Suprapubic skin (tissue), 4 donors: ENCODE results near the gene SENP7. TPM values are rescaled to one million over a fixed set of nuclear protein-coding genes. Genes with fewer than 3 reads are reported as not detected.
"Not testable (repeated sequence)": the region's sequence is repeated elsewhere in the genome, so short reads cannot be mapped to it uniquely, and the experiment has no call there.

Source experiments
- DNase-seq, 2 donors: peaks; one replicate each; pipeline ENCODE4 v3.0.0-alpha.2; 2019; ENCODE audit warnings: low spot score in 2 of 2
- H3K27ac ChIP-seq: fragments of 200-600 bp; sonication (generic); one replicate; pipeline ENCODE4 v1.5.1; 2019
- H3K27me3 ChIP-seq: fragments of 200-600 bp; sonication (generic); one replicate; pipeline ENCODE4 v1.5.1; 2019
- H3K36me3 ChIP-seq: fragments of 200-600 bp; sonication (generic); one replicate; pipeline ENCODE4 v1.5.1; 2019
- H3K4me1 ChIP-seq: fragments of 200-600 bp; sonication (generic); one replicate; pipeline ENCODE4 v1.5.1; 2019
- H3K4me3 ChIP-seq: fragments of 200-600 bp; sonication (generic); one replicate; pipeline ENCODE4 v1.5.1; 2019; ENCODE audit warnings: mild to moderate bottlenecking
- H3K9me3 ChIP-seq: fragments of 200-600 bp; sonication (generic); one replicate; pipeline ENCODE4 v1.5.1; 2019
- EP300 ChIP-seq: sonication (generic); formaldehyde crosslinking; IDR thresholded peaks from one replicate; pipeline ENCODE4 v1.6.1; 2017; ENCODE audit warnings: antibody characterized with exemption
- POLR2A ChIP-seq, 2 donors: fragments of 450-650 bp; IDR thresholded peaks; one replicate each; pipeline ENCODE4 v1.6.1; 2017; ENCODE audit warnings: antibody characterized with exemption in 2 of 2, mild to moderate bottlenecking in 2 of 2, moderate library complexity in 2 of 2
- POLR2AphosphoS5 ChIP-seq, 3 donors: sonication (generic); formaldehyde crosslinking; IDR thresholded peaks; one replicate each; pipeline ENCODE4 v1.6.1; 2017; ENCODE audit warnings: antibody characterized with exemption in 3 of 3
- WGBS: methylation state at CpG from one replicate; pipeline ENCODE4 v1.1.5; 2018; 5-methylcytosine and 5-hydroxymethylcytosine counted together
- total RNA-seq, 4 donors: library from RNA; depleted of rRNA; stranded (reverse); fragments of >200 nt; gene quantifications; one replicate each; pipeline ENCODE4 v1.1.0, GENCODE V29; 2016
- TF ChIP-seq, protein P1 (sequence below), 2 donors: fragments of 200-600 bp in 1 of 2; fragments of 450-650 bp in 1 of 2; sonication (generic) in 1 of 2; IDR thresholded peaks; one replicate each; pipeline ENCODE4 v1.5.1; 2016 to 2019; ENCODE audit warnings: antibody characterized with exemption in 2 of 2, mild to moderate bottlenecking in 1 of 2, moderate library complexity in 1 of 2

Gene SENP7, protein sequence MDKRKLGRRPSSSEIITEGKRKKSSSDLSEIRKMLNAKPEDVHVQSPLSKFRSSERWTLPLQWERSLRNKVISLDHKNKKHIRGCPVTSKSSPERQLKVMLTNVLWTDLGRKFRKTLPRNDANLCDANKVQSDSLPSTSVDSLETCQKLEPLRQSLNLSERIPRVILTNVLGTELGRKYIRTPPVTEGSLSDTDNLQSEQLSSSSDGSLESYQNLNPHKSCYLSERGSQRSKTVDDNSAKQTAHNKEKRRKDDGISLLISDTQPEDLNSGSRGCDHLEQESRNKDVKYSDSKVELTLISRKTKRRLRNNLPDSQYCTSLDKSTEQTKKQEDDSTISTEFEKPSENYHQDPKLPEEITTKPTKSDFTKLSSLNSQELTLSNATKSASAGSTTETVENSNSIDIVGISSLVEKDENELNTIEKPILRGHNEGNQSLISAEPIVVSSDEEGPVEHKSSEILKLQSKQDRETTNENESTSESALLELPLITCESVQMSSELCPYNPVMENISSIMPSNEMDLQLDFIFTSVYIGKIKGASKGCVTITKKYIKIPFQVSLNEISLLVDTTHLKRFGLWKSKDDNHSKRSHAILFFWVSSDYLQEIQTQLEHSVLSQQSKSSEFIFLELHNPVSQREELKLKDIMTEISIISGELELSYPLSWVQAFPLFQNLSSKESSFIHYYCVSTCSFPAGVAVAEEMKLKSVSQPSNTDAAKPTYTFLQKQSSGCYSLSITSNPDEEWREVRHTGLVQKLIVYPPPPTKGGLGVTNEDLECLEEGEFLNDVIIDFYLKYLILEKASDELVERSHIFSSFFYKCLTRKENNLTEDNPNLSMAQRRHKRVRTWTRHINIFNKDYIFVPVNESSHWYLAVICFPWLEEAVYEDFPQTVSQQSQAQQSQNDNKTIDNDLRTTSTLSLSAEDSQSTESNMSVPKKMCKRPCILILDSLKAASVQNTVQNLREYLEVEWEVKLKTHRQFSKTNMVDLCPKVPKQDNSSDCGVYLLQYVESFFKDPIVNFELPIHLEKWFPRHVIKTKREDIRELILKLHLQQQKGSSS
- total RNA-seq, result 10 to 100 TPM; 13.3 to 39.4 (median 15.8) TPM

DNA sequence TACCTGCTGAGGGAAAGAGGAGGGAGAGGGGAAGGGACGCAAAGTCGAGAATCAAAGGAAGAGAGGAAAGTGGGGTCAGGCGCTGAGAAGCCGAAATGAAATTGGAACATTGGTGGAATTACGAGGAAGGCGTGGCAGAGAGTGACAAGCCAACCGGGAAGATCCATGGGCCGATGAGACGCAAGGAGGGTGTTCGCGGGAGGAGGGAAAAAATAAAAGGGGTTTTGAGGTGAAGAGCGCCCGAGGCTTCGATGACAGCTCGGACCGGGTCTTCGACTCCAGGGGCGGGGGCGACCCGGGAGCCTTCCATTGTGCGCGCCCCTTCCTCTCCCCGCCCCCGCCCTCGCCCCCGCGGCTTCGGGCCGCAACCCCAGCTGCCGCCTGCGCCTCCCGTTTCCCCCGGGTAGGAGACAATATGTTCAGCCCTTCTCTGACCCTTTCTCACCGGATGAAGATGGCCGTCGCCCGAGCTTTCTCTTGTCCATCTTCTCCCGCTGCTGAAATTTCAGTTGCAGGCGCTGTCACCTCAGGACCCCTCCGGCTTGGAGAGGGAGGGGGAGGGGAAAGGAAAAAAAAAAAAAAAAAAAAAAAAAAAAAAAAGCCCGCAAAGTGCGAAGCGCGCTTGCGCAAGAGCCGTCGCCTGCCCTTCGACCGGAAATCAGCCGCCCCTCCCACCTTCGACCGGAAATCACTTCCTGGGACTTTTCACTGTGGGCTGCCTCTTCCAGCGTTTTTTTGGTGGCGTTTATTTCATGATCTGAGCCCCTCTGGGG lies at the start of gene SENP7:
TSS of gene SENP7 (minus strand) at position 567 of the 773 bp plus-strand sequence. CDS start at position 485, 82 bp downstream.
- no peaks in the 10 kb centered on the region for H3K9me3 ChIP-seq
- peak; percentile 86 to 90 for DNase-seq
- peak within 1 kb of the TSS; percentile 96 for H3K27ac ChIP-seq
- H3K27me3 ChIP-seq, result peaks cover 13% of the 10 kb centered on the region
- no peaks in the 10 kb centered on the region for H3K36me3 ChIP-seq
- peak within 1 kb of the TSS; percentile 89 for H3K4me3 ChIP-seq
- TF ChIP-seq POLR2AphosphoS5 (IDR thresholded peaks at IDR 0.05) (no peak), POLR2A (IDR thresholded peaks at IDR 0.05) (no peak), EP300 (no peak)
- TF ChIP-seq, protein P1, sequence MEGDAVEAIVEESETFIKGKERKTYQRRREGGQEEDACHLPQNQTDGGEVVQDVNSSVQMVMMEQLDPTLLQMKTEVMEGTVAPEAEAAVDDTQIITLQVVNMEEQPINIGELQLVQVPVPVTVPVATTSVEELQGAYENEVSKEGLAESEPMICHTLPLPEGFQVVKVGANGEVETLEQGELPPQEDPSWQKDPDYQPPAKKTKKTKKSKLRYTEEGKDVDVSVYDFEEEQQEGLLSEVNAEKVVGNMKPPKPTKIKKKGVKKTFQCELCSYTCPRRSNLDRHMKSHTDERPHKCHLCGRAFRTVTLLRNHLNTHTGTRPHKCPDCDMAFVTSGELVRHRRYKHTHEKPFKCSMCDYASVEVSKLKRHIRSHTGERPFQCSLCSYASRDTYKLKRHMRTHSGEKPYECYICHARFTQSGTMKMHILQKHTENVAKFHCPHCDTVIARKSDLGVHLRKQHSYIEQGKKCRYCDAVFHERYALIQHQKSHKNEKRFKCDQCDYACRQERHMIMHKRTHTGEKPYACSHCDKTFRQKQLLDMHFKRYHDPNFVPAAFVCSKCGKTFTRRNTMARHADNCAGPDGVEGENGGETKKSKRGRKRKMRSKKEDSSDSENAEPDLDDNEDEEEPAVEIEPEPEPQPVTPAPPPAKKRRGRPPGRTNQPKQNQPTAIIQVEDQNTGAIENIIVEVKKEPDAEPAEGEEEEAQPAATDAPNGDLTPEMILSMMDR (IDR thresholded peaks at IDR 0.05), result no peak
- H3K4me1 ChIP-seq, result peaks cover 12% of the 10 kb centered on the region
- WGBS, result under 1% methylated on average over 53 of the region's 54 CpGs

DNA sequence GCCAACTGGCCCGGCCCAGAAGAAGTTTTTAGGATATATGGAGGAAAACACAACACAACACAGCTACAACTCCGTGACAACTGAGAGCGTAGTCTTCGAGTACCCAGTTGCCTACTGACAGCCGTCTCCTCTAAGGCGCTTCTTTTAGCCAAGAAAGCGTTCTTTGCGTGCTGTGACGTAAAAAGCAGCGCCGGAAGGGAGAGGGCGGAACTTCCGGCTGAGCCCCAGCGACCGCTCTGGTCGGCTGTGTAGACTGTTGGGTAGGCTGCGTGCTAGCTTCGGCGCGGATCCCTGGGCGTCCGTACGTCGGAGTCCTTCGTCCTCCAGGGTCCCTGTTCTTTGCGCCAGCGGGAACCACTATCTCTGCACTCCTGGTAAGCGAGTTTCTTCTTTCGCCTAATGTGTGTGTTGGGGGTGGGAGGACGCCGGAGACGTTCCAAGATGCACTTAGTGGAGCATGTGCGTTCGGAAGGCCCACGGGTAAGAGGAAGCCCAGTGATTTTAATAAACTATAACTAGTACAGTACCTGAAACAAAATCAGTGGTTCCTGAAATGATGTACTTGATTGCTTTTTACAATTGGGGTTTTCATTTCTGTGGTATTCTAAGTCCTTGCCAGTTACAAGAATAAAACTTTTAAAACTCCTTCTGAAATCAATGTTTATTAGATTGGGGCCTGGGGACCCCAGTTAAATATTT lies 48.8 kb upstream of the SENP7 start, which contains the start of gene TRMT10C:
TSS of gene TRMT10C (plus strand) at position 239 of the 699 bp plus-strand sequence. CDS start 2,914 bp downstream, outside the sequence.
- WGBS, result under 1% methylated on average over 34 of the region's 35 CpGs

DNA sequence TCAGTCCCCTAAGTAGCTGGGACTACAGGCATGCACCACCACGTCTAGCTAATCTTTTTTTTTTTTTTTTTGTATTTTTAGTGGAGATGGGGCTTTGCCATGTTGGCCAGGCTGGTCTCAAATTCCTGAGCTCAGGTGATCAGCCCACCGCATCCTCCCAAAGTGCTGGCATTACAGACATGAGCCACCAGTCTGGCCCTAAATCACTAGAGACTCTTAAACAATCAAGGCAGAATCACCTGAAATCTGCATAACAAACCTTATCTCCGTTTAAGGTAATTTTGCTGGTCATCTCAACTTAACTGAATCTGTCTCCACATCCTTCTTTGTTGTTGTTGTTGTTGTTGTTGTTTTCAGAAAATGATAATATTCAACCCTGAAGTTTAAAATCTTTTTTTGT lies 43.1 kb upstream of the SENP7 start:
- H3K27ac ChIP-seq, result no peak overlapping the region
- peaks cover 29% of the 10 kb centered on the region for H3K27me3 ChIP-seq
- no peaks in the 10 kb centered on the region for H3K36me3 ChIP-seq
- TF ChIP-seq, protein P1 (IDR thresholded peaks at IDR 0.05), result no peak
- TF ChIP-seq POLR2A (IDR thresholded peaks at IDR 0.05), result no peak
- no peak for TF ChIP-seq POLR2AphosphoS5 (IDR thresholded peaks at IDR 0.05)
- H3K9me3 ChIP-seq, result no peaks in the 10 kb centered on the region
- H3K4me3 ChIP-seq, result no peak overlapping the region
- no peak for DNase-seq
- 44% methylated on average over 3 of the region's 3 CpGs for WGBS
- no peaks in the 10 kb centered on the region for H3K4me1 ChIP-seq

More for the DNA sequence above, 48.8 kb upstream of the SENP7 start, which contains the start of gene TRMT10C:
- Histone ChIP-seq H3K4me1 (peaks cover 11% of the 10 kb centered on the region), H3K9me3 (no peaks in the 10 kb centered on the region), H3K27me3 (peaks cover 15% of the 10 kb centered on the region), H3K4me3 (peak within 1 kb of the TSS; percentile 72), H3K36me3 (peaks cover 23% of the 10 kb centered on the region), H3K27ac (peak within 1 kb of the TSS; percentile 87)
- DNase-seq, result peak; percentile 95
- peak; percentile 71 to 90 for TF ChIP-seq POLR2A (IDR thresholded peaks at IDR 0.05)
- peak; percentile 77 to 88 (median 79) for TF ChIP-seq POLR2AphosphoS5 (IDR thresholded peaks at IDR 0.05)
- TF ChIP-seq, protein P1 (IDR thresholded peaks at IDR 0.05), result no peak

DNA sequence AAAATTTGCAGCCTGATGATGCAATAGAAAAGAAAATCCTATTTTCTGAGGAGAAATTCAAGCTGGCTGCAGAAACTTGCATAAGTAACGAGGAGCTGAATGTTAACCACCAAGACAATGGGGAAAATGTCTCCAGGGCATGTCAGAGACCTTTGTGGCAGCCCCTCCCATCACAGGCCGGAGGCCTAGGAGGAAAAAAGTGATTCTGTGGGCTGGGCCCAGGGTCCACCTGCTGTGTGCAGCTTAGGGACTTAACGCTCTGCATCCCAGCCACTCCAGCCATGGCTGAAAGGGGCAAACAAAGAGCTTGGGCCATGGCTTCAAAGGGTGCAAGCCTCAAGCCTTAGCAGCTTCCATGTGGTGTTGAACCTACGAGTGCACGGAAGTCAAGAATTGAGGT lies 40.4 kb upstream of the SENP7 start:
- H3K4me1 ChIP-seq, result not testable (repeated sequence)
- WGBS, result 86% methylated on average over 5 of the region's 5 CpGs

DNA sequence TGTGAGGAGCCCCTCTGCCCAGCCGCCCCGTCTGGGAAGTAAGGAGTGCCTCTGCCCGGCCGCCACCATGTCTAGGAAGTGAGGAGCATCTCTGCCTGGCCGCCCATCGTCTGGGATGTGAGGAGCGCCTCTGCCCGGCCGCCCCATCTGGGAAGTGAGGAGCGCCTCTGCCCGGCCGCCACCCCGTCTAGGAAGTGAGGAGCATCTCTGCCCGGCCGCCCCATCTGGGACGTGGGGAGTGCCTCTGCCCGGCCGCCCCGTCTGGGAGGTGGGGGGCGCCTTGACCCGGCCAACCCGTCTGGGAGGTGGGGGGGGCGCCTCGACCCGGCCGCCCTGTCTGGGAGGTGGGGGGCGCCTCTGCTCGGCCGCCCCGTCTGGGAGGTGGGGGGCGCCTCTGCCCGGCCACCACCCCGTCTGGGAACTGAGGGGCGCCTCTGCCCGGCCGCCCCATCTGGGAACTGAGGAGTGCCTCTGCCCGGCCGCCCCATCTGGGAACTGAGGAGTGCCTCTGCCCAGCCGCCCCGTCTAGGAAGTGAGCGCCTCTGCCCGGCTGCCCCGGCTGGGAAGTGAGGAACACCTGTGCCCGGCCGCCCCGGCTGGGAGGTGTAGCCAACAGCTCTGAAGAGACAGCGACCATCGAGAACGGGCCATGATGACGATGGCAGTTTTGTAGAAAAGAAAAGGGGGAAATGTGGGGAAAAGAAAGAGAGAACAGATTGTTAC lies 38.5 kb upstream of the SENP7 start:
- H3K27me3 ChIP-seq, result peaks cover 12% of the 10 kb centered on the region
- not testable (repeated sequence) for H3K4me3 ChIP-seq

More for the DNA sequence above, 40.4 kb upstream of the SENP7 start:
- not testable (repeated sequence) for H3K36me3 ChIP-seq, H3K9me3 ChIP-seq, H3K4me3 ChIP-seq, H3K27ac ChIP-seq, DNase-seq
- H3K27me3 ChIP-seq, result peaks cover 24% of the 10 kb centered on the region

More for the DNA sequence above, 38.5 kb upstream of the SENP7 start:
- not testable (repeated sequence) for H3K4me1 ChIP-seq, H3K36me3 ChIP-seq, H3K27ac ChIP-seq, DNase-seq, H3K9me3 ChIP-seq
- WGBS, result 97% methylated on average over 23 of the region's 50 CpGs
